ENCODE data around the gene TMEM86A. TPM values are rescaled to one million over a fixed set of nuclear protein-coding genes. Genes with fewer than 3 reads are reported as not detected.

The TMEM86A gene
- total RNA-seq, 4 donors from 2014 or later, result 1.7 to 3.6 (median 2.8) TPM

DNA sequence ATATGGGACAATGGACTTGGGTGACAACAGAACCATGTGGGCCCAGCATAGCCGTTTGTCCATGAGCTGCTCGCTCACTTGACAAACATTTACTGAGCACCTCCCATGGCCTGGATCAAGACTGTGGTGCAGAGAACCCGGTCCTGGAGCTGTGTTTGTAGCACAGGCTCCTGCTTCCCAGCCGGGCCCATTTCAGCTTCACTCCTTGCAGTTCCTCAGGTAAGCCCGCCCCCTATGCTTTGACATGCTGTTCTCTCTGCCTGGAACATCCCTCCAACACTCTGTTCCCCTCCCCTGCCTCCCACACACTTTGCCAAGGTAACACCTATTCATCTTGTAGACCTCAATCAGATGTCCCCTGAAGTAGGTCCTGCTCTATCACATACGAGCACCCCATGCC lies 46.7 kb downstream of the TMEM86A start:
- Histone ChIP-seq H3K4me3 (no peak overlapping the region), H3K9me3 (no peaks in the 10 kb centered on the region), H3K4me1 (no peaks in the 10 kb centered on the region), H3K27me3 (no peaks in the 10 kb centered on the region), H3K36me3 (no peaks in the 10 kb centered on the region), H3K27ac (no peak overlapping the region)
- in situ Hi-C loops (cut with MboI; ENCODE audit: low sequenced_read_pairs in 4 of 4) (loop anchor here in 3 of 4 donors (10.0 to 25.0 kb wide), 2 partner anchors 60 to 633 kb away; partner anchors contain the start of gene SAAL1 (in 2 of the 3)), intact Hi-C loops (cut with DNase I; ENCODE audit: low total_unique reads) (no loop called here)
- DNase-seq, result no peak
- no peak for ATAC-seq
- TF ChIP-seq POLR2A (IDR thresholded peaks at IDR 0.05), result no peak
- TF ChIP-seq, protein P1, sequence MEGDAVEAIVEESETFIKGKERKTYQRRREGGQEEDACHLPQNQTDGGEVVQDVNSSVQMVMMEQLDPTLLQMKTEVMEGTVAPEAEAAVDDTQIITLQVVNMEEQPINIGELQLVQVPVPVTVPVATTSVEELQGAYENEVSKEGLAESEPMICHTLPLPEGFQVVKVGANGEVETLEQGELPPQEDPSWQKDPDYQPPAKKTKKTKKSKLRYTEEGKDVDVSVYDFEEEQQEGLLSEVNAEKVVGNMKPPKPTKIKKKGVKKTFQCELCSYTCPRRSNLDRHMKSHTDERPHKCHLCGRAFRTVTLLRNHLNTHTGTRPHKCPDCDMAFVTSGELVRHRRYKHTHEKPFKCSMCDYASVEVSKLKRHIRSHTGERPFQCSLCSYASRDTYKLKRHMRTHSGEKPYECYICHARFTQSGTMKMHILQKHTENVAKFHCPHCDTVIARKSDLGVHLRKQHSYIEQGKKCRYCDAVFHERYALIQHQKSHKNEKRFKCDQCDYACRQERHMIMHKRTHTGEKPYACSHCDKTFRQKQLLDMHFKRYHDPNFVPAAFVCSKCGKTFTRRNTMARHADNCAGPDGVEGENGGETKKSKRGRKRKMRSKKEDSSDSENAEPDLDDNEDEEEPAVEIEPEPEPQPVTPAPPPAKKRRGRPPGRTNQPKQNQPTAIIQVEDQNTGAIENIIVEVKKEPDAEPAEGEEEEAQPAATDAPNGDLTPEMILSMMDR (IDR thresholded peaks at IDR 0.05 in 4 of 5, conservative IDR thresholded peaks at IDR 0.05 in 1 of 5), result no peak

DNA sequence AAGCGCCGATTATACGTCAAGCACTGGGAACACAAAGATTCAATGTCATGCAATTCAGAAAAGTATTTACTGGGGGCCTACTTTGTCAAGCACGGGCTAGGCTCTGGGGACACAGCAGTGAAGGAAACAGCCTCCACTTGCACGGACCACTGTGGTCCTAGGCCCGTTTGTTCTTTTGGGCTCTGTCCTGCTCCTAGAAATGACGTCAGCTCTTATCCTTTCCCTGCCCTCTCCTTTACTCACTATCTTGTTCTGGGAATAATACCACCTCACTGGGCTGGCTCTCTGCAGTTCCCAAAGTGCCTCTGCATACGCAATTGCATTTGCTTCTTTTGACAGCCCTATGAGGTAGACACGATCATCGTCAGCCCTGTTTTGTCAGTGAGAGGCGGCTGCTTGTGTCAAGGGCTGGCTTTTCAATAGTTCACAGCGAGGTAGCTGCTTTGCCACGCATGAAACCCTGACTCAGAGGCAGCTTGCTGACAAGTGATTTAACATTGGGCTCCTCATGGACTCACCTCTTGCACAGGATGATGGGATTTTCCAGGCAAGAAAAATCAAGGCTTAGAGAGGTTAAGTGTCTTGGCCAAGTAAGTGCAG lies 50.3 kb downstream of the TMEM86A start:
- TF ChIP-seq, protein P1 (IDR thresholded peaks at IDR 0.05 in 4 of 5, conservative IDR thresholded peaks at IDR 0.05 in 1 of 5), result no peak
- TF ChIP-seq POLR2A (IDR thresholded peaks at IDR 0.05), result no peak
- H3K27me3 ChIP-seq, result no peaks in the 10 kb centered on the region
- in situ Hi-C loops (cut with MboI; ENCODE audit: low sequenced_read_pairs in 4 of 4) (loop anchor here in 3 of 4 donors (10.0 to 25.0 kb wide), 2 partner anchors 64 to 637 kb away; partner anchors contain the start of gene SAAL1 (in 2 of the 3)), intact Hi-C loops (cut with DNase I; ENCODE audit: low total_unique reads) (no loop called here)
- ATAC-seq (no peak), DNase-seq (no peak)
- no peaks in the 10 kb centered on the region for H3K9me3 ChIP-seq
- H3K36me3 ChIP-seq, result no peaks in the 10 kb centered on the region
- H3K4me1 ChIP-seq, result no peaks in the 10 kb centered on the region
- no peak overlapping the region for H3K27ac ChIP-seq
- no peak overlapping the region for H3K4me3 ChIP-seq

DNA sequence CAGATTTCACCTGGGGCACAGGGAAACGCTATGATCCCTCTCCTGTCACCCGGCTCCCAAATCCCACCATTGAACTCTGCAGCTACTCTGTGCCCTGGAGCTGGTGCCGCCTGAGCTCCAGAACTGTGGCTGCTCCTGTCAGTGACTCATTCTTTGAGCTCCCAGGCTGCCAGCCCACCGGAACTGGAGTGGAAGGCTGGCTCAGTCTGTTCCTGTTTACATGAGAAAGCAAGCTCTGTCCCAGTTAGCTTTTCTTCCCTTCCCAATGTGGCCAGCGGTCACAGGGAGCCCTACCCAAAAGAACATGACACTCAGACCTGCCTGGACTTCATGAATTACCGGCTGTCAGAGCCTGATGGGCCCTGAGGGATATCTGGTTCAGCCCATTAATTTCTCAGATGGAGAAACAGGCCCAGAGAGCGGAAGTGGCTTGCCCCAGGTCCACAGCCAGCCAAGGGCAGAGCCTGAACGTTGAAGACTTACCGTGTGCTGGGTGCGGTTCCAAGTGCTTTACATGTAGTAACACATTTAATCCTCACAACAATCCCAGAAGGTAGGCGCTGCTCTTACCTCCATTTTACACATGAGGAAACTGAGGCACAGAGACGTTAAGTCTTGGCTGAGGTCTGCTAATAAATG lies 51.2 kb downstream of the TMEM86A start:
- TF ChIP-seq POLR2A (IDR thresholded peaks at IDR 0.05), result no peak
- TF ChIP-seq, protein P1 (IDR thresholded peaks at IDR 0.05 in 4 of 5, conservative IDR thresholded peaks at IDR 0.05 in 1 of 5), result no peak
- in situ Hi-C loops (cut with MboI; ENCODE audit: low sequenced_read_pairs in 4 of 4) (loop anchor here in 3 of 4 donors (10.0 to 25.0 kb wide), 2 partner anchors 65 to 637 kb away; partner anchors contain the start of gene SAAL1 (in 2 of the 3)), intact Hi-C loops (cut with DNase I; ENCODE audit: low total_unique reads) (no loop called here)
- Histone ChIP-seq H3K27me3 (no peaks in the 10 kb centered on the region), H3K36me3 (no peaks in the 10 kb centered on the region), H3K9me3 (no peaks in the 10 kb centered on the region), H3K4me3 (no peak overlapping the region), H3K4me1 (no peaks in the 10 kb centered on the region), H3K27ac (no peak overlapping the region)
- DNase-seq (peak in 1 of 2 donors; percentile 34), ATAC-seq (peak; percentile 72 to 74)

DNA sequence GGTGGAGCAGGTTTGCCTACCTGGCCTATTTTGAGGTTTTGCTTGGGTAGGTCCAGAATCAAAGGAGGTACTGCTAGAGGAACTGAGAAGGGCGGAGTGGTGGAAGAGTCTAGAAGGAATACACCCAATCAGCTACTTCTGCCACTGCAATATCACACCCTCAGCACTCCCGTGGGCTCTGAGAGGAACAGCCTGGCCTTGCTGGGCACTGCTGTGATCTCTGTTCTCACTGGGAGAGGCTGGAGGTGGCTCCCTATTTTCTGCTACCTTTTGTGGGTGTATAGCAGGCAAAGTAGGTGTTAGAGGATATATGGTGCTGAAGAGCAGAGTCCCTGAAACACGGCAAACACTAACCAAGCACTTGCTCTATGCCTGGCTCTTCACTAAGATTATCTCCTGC lies 52.4 kb downstream of the TMEM86A start:
- no peaks in the 10 kb centered on the region for H3K9me3 ChIP-seq
- TF ChIP-seq, protein P1 (IDR thresholded peaks at IDR 0.05 in 4 of 5, conservative IDR thresholded peaks at IDR 0.05 in 1 of 5), result no peak
- no peak for TF ChIP-seq POLR2A (IDR thresholded peaks at IDR 0.05)
- H3K27ac ChIP-seq, result no peak overlapping the region
- no peaks in the 10 kb centered on the region for H3K27me3 ChIP-seq
- intact Hi-C loops (cut with DNase I; ENCODE audit: low total_unique reads) (no loop called here), in situ Hi-C loops (cut with MboI; ENCODE audit: low sequenced_read_pairs in 4 of 4) (no loop called here)
- ATAC-seq (no peak), DNase-seq (no peak)
- no peaks in the 10 kb centered on the region for H3K4me1 ChIP-seq
- no peak overlapping the region for H3K4me3 ChIP-seq
- H3K36me3 ChIP-seq, result no peaks in the 10 kb centered on the region
